NCI-H524 treated with DMSO at 0.1 percent for 48 hours (cell line): ENCODE data around the gene RILP.
A peak's percentile ranks its signal among the peaks of the same experiment; 100 is the strongest.
"Not testable (repeated sequence)": the region's sequence is repeated elsewhere in the genome, so short reads cannot be mapped to it uniquely, and the experiment has no call there.

ENCODE experiments used
- DNase-seq: peaks from one replicate; lab custom pipeline; 2025; lab: John Stamatoyannopoulos, UW

Gene RILP

DNA sequence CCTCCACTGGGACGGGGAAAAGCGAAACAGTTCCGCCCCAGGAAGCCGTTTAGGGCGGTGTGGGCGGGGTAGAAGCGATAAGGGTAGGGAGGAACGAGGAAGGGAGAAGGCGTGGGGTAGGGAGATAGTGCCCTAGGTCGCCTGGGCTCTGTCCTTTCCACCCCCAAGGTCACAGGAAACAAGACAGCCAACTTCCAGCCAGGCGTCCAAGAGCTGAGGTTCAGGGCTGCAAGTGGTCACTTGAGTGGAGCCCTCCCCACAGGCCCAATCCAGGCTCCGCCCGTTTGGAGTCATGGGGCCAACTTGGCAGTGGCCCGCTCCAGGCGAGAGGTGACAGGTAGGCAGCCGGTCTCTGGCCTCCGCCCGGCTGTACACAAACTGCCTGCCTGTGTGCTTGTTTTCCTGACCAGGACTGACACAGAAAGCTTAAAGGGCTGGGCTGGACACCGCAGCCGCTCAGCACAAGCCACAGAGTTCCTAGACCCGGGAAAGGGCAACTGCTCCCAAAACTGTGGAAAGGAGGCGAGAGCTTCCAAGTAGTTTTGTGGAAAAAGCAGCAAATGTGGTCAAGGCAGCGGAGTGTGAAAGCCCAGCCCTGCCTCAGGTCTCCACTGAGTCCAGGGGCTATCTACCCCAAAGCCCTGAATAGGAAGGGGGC, at the start of gene RILP:
RILP (minus strand) TSS at position 23 of the 658 bp plus-strand sequence. CDS start 62 bp downstream, outside the sequence.
- no peak for DNase-seq

GRCh38 chr17:1697681-1698080, 48.0 kb upstream of the RILP start:
- no peak for DNase-seq

DNA sequence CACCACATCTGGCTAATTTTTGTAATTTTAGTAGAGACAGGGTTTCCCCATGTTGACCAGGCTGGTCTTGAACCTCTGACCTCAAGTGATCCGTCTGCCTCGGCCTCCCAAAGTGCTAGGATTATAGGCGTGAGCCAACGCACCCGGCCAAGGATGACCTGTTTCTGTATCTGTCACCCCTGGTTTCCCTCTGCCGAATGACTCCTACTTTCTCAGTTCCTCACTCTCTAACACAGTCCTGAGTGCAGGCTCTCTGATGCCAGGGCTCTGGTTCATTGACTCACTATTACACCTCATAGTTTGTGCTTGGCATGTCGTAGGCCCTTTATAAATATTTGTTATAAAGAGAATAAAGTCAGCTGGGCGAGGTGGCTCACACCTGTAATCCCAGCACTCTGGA, 45.7 kb upstream of the RILP start:
- no peak for DNase-seq

DNA sequence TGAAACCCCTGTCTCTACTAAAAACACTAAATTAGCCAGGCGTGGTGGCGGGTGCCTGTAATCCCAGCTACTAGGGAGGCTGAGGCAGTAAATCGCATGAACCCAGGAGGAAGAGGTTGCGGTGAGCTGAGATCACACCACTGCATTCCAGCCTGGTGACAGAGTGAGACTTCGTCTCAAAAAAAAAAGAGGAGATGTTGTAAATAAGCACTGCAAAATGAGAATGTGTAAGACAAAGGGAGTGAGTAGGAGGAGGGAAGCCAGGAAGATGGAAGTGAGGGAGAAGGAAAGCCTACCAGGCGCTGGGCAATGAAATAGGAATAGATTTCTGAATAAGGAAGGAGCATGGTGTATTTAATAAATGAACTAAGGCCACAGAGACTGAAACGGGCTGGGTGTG, 43.7 kb upstream of the RILP start:
- DNase-seq, result no peak

DNA sequence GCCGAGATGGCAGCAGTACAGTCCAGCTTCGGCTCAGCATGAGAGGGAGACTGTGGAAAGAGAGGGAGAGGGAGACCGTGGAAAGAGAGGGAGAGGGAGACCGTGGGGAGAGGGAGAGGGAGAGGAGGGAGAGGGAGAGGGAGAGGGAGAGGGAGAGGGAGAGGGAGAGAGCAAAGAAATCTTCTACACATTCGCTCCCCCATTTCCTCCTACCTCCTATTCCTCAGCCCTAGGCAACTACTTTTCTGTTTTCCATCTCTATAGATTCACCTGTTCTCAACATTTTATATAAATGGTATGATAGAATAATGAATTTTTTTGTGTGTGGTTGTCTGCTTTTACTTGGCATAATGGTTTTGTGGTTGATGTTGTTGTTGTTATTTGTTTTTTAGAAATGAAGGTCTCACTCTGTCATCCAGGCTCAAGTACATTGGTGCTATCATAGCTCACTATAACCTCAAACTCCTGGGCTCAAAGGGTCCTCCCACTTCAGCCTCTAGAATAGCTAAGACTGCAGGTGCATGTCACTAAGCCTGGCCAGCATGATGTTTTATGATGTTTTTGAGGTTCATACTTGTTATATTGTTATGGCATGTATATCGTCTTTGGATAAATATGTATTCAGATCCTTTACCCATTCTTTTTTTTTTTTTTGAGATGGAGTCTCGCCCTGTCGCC, 41.0 kb upstream of the RILP start:
- no peak for DNase-seq

DNA sequence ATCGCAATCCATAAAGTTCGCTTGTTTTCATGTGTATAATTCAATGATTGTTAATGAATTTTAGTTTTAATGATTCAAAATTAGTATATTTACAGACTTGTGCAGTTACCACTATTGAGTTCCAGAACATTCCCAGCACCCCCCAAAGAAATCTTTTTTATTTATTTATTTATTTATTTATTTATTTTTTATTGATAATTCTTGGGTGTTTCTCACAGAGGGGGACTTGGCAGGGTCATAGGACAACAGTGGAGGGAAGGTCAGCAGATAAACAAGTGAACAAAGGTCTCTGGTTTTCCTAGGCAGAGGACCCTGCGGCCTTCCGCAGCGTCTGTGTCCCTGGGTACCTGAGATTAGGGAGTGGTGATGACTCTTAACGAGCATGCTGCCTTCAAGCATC, 38.7 kb upstream of the RILP start:
- not testable (repeated sequence) for DNase-seq

- no peak for DNase-seq
Measured at GRCh38 chr17:1686086-1686485, 36.4 kb upstream of the RILP start.

GRCh38 chr17:1684378-1685189, 34.9 kb upstream of the RILP start, which contains the start of gene PRPF8:
TSS of gene PRPF8 (minus strand) at chr17:1684867. CDS start at chr17:1684571, 296 bp downstream.
- DNase-seq, result peak; percentile 73

DNA sequence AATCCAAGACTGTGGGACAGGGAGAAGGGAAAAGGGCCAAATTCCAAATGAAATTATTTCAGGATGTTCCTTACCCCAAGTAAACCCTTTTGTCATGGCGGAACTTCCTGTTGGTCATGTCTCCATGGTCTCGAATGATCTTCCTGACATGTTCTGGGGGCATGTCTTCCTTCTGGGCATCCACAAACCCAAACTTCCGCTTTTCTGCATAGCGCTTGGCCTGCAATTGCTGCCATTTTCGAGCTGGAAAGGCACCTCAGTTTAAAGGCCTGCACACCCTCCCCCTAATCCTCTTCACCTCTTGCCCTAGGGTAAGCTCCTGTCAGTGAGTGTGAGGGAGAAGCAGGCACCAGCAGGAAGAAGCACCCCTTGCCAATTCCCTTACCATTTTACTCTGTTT, 33.8 kb upstream of the RILP start:
- DNase-seq, result no peak

DNA sequence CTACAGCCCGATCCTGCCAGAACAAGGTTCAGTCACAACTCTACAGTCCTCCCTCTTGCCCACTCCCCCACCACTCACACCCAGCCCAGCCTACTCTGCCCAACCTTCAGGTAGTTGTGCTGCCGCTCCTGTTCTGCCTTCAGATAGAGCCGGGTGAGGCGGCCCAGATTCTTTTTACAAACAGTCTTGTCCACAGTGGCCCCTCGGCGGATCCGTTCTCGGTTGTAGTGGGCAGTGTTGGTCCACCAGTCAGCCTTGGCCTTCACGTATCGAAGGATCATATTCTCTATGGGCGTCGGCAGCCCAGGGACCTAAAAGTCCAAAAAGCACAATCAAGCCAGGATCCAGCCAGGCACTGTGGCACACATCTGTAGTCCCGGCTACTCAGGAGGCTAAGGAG, 26.7 kb upstream of the RILP start:
- no peak for DNase-seq

DNA sequence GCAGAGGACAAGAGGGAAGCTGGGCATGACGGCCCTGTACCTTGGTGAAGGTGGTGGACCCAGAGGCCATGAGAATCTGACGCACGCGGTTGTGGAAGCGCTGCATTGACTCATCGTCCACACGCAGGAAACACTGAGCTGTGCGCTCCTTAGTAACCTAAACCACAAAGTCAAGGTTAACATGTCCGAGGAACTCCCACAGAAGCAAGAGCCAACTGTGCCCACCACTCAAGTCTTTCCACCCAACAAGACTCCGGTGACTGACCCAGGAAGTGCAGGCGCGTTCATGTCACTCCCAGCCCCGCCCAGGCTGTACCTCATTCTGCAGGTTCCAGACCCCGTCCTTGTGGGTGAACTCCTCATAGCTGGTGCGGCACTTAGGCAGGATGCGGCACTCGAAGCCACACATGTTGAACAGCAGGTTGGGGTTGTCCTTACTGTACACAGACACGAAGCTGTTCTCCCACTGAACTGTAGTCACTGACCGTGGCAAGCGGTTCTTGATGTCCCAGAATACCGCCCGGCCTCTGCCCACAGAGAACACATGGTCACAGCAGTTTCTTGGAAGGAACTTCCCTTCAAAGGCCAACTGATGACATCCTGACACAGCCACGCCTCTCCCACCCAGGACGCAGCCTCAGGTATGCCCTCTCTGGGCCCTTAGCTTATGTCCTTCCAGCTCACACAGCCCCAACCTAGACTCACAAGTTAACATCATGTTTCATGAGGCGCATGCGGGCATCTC, 23.5 kb upstream of the RILP start:
- no peak for DNase-seq

- DNase-seq, result not testable (repeated sequence)
Measured at GRCh38 chr17:1663934-1664333, 14.3 kb upstream of the RILP start.

DNA sequence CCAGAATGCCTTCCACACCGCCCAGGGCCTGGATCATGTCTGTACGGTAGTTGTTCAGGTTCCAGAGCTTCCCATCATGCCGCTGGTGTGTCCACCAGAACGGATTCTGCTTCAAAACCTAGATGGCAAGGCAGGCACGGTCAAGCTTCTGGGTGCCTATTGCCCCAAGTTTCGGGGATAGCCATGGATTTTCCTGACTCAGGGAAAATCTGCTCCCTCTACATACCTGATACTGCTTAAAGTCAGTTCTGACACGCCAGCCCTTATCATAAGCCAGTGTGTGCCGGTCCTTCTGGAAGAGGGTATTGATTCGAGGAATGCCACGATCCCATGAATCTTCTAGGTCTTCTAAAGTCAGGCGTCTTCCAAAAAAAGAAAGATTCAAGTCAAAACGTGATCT, 11.4 kb upstream of the RILP start:
- no peak for DNase-seq

DNA sequence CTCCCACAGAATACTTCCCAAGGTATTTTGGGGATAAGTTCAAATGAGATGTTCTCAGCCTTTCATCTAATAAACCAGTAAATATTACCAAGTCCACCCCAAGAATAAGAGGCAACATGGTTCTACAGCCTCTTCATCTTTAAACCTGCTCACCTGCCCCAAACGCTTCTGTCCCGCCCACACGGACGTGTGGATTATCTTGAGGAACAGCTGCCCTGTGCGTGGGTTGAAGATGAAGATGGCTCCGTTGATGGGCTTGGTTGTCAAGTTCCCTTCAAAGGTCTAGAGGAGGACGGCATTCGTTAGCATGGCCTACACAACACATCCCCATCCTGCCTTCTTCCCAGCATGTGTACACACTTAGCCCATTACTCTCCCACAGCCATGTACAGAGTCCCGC, 8.4 kb upstream of the RILP start:
- no peak for DNase-seq

DNA sequence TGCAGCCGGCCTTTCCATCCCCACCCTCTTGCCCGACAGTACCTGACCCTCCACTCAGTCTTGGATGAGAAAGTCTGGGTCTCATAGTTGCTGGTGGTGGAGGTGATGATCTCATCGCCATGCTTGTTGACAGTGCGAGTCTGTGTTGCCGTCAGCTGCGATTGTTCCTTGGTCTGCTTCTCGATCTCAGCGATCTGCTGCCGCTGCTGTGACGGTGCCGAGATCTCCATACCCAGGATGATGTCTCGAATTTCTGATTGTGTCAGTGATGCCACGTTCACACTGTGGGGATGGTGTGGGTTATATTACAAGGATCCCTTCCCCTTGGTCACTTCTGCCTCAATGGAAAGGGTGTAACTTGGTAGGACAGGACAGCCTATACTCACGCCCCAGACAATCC, 4.1 kb upstream of the RILP start:
- DNase-seq, result no peak

GRCh38 chr17:1652794-1653193, 3.1 kb upstream of the RILP start:
- DNase-seq, result not testable (repeated sequence)

- no peak for DNase-seq
Measured at GRCh38 chr17:1651559-1651844, 1.8 kb upstream of the RILP start.

DNA sequence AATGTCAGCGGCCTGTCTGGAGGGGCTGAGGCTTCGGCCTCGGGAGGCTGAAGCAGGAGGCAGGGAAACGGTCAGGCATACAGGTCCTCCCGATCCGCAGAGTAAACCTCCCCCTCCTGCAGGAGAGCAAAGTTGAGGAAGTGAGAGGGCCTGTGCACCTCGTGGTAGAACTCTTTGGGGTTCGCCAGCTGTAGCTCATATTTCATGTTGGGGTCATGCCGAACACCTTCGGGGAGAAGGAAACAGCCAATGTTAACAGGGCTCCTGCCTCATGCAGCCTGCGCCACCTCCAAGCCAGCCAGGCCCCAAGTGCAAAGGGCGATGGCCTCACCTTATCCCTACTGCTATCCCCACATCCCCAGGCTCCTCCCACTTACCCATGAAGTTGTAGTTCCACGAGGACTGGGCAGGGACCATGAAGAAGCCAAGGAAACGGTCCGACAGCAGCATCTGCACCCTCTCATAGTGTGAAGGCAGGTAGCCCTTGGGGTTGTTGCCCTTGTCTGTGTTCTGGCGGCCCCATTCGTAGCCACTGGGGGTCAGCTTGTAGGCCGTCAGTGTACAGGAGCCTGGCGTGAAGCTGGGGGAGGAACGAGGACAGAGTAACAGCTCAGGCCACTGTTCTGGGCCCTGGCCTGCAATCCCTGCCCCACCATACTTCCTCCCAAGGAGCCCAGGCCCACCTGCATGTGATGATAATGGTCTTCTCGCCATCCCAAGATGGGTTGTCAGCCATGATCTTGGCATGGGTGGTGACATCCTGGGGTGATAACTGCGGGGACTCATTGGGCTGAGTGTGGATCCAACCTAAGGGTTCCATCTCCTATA, 1.3 kb upstream of the RILP start:
- DNase-seq, result no peak

DNA sequence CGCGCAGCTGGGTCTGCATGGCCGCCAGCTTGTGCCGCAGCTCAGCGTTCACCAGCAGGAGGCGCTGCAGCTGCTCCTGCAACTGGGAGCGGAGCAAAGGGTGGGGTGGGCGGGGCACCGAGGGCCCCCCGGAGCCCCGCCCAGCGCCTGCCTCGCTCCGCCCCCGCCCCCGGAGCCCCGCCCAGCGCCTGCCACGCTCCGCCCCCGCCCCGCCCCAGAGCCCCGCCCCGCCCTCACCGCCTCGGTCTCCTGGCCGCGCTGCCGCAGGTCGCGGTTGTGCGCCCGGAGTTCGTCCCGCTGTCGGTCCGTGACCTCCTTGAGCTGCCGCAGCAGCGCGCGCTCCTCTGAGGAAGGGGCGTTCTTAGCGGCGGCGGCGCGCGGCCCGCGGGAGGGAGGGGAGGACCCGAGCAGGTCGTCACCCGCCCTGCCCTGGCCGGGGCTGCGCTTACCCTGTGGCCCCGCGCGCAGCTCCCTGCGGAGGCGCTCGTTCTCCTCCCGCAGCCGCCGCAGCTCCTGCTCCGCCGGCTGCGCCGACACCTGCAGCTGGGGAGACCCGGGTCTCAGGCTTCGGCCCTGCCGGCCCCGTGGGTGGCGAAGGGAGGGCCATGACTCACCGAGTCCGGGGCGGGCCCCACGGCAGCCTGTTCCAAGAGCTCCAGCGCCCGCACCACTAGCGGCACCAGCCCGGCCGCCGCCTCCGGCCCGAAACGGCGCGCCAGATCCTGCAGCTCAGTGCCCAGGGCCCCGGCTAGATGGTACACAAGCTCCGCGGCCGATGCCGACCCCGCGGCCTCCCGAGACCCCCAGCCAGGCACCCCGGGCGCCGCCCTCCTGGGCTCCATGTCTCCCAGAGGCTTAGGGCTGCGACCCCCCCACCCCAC, 463 bp downstream of the RILP start:
- DNase-seq, result peak; percentile 11

DNA sequence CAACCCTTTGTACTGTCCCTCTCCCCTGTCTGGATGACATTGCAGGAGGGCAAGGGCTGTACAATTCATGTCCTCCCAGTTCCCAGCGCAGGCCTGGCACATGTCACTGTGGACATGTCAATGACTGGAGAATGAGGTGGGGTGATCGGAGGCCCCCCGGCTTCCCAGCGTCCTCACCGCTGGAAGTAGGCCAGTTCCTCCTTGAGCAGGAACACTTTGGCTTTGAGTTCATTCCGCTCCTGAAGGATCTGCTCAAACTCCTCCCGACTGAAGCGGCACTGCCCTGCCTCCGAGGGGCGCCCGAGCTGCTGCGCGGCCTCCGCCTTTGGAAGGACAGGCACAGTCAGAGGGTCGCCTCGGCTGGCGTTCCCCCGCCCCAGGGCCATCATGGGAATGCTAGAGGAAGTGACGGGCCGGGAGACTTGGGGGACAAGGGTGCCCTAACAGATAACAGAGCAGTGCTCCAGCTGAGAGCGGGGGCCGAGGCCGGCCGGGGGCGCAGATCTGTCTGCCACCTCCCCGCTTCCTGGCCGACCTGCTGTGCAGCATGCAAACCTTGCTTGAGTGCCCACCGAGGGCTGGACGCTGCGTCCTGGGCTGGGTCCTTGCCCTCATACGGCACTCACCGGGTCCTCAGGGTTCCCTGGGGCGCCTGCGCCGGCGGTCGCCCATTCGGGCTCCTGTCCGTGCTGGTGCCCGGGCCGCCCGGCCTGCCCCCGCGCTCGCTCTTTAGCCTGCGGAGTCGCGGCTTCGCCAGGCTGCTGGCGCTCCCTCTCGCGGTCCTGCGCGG, 1.3 kb downstream of the RILP start:
- DNase-seq, result no peak
